Measurements from ENCODE around the gene EGFR. TPM values are rescaled to one million over a fixed set of nuclear protein-coding genes. Genes with fewer than 3 reads are reported as not detected.

The EGFR gene
- total RNA-seq, 6 experiments from 2014 or later, result 59.3 to 127 (median 93.7) TPM

DNA sequence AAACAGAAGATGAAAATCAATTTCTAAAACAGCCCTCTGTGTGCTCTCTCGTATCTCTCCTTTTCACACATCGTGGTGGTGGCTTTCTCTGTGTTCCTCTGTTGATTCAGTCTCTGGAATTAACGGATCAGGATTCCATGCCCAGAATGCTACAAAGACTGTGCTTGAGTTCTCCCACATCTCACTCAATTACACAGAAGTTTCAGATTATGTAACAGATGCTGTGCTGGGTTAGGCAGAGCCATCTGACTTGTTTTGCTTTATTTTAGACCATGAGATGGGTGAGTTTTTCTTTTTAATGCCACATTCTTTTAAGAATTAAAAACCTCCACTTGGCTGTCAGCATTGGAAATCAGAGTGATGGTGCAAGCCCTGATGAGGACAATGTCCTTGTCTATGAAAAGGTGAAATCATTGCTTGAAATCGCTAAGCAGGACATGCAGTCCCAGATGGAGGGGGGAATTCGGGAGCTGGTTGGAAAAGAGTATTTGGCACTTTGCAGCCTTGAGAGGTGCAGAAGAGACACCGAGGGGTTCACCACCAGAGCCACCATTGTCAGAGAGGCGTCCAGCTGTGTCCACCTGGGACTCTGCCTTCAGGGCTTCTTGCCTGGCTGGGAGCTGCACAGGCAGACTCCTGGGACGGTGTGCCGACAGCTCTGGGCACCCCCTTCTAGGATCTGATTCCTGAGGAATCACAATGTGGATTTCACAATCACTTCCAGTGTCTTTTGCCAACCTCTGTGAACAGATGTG lies 80.4 kb downstream of the EGFR start:
- H3K4me1 ChIP-seq, result peaks cover 0 to 22% (median 2%) of the 10 kb centered on the region in 4 donors
- no peak overlapping the region for H3K4me3 ChIP-seq
- H3K9me3 ChIP-seq, result no peaks in the 10 kb centered on the region
- H3K27ac ChIP-seq, result peak overlapping the region in 2 of 3 donors; percentile 10 to 33
- WGBS (ENCODE audit: insufficient coverage, low coverage, low lambda C conversion rate, missing lambda C conversion rate), result 40% methylated on average over 7 of the region's 9 CpGs
- H3K36me3 ChIP-seq, result no peaks in the 10 kb centered on the region
- peak; percentile 29 to 64 (median 38) for ATAC-seq
- intact Hi-C loops (cut with DNase I), result no loop called here
- DNase-seq, result no peak
- TF ChIP-seq POLR2A (IDR thresholded peaks at IDR 0.05), result no peak
- TF ChIP-seq, protein P1, sequence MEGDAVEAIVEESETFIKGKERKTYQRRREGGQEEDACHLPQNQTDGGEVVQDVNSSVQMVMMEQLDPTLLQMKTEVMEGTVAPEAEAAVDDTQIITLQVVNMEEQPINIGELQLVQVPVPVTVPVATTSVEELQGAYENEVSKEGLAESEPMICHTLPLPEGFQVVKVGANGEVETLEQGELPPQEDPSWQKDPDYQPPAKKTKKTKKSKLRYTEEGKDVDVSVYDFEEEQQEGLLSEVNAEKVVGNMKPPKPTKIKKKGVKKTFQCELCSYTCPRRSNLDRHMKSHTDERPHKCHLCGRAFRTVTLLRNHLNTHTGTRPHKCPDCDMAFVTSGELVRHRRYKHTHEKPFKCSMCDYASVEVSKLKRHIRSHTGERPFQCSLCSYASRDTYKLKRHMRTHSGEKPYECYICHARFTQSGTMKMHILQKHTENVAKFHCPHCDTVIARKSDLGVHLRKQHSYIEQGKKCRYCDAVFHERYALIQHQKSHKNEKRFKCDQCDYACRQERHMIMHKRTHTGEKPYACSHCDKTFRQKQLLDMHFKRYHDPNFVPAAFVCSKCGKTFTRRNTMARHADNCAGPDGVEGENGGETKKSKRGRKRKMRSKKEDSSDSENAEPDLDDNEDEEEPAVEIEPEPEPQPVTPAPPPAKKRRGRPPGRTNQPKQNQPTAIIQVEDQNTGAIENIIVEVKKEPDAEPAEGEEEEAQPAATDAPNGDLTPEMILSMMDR (IDR thresholded peaks at IDR 0.05), result no peak
- H3K27me3 ChIP-seq, result no peaks in the 10 kb centered on the region

DNA sequence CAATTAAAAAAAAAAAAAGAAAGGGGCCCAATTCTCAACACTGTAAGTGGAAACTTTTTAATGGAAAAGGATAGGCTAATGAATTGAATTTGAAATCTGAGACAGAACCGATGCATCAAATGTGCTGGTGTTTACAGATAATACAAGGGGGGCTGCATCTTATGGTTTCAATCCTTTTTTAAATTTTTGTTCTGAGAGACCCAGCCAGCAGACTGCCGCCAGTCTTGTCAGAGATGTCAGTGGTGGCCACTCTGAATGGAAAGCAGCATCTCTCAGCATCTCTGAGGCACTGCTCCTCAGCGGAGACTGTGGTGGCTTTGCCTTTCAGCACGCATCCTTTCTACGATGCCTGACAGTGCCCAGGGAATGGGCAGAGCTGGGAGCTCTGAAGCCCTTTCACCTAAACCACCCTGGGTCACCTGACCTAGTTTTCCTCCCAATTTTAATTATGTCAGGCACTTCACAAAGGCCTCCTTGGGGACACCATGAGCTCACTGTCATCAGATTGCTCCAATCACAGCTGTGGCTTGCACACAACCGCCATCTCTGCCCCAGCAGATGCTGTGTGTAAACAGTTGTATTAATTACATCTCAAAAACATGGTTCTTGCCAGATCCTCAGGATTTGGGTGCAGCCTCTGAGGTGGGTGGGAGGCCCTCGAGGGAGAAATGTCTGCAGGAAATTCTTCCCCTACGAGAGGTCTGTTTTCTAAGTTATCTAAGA lies 81.2 kb downstream of the EGFR start:
- DNase-seq, result no peak
- Histone ChIP-seq H3K4me3 (no peak overlapping the region), H3K9me3 (no peaks in the 10 kb centered on the region), H3K27ac (peak overlapping the region in 1 of 3 donors; percentile 10), H3K27me3 (no peaks in the 10 kb centered on the region), H3K36me3 (no peaks in the 10 kb centered on the region), H3K4me1 (peaks cover 0 to 22% (median 2%) of the 10 kb centered on the region in 4 donors)
- ATAC-seq, result no peak
- WGBS (ENCODE audit: insufficient coverage, low coverage, low lambda C conversion rate, missing lambda C conversion rate), result 83% methylated on average over 4 of the region's 8 CpGs
- intact Hi-C loops (cut with DNase I), result no loop called here
- TF ChIP-seq, protein P1 (IDR thresholded peaks at IDR 0.05), result no peak
- no peak for TF ChIP-seq POLR2A (IDR thresholded peaks at IDR 0.05)

DNA sequence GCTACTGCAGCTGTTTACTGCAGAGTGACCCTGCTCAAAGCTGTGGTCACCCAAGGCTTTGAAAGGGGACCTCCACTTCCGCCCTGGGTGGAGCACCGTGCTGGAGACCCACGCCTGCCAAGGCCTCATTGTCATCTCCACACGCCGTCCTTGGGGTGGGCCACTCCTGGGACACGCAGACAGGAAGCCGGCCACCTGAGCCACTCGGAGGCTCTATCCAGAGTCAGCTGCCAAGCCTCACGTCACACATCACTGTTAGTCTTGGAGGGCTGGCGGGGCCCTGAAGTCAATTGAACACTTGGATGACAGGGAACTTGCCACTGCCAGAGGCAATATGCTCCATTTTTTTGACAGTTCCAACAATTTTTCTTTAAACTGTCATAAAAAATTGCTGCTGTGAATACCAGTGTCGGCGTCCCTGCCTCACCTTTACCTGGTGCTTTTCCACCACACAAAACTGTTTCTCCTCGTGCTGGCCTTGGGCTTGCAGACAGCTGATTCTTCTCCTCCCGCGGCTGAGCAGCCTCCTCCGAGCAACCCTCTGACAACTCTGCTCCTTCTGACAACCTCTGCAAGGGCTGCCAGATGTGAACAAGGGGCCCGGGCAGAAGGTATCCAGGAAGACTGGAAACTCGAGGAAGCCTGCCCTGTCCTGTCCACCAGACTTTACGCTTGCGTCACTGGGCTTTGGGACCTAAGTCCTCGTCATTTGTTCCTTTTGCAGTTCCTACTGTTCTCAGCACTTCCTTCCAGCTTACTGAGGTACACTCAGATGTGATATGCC lies 81.9 kb downstream of the EGFR start:
- DNase-seq, result no peak
- 72% methylated on average over 9 of the region's 21 CpGs for WGBS (ENCODE audit: insufficient coverage, low coverage, low lambda C conversion rate, missing lambda C conversion rate)

DNA sequence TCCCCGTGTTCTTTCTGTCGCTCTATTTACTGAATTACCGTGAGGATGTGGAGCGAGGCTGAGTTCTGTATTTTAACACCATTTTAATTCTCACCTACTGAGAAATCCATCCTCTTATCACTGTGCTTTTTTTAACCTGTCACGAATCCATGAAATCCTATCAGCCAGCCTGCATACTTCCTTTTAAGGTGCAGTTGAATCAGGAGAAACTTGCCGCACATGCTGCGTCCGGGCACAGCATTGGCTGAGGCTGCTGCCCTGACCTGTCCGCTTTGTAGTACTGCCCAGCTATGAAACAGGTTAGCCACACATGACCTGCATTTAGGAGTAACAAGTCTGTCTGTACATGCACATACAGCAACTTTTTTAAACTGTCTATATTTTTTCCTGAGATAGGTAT lies 82.5 kb downstream of the EGFR start:
- intact Hi-C loops (cut with DNase I), result no loop called here
- TF ChIP-seq POLR2A (IDR thresholded peaks at IDR 0.05), result no peak
- TF ChIP-seq, protein P1 (IDR thresholded peaks at IDR 0.05), result no peak
- Histone ChIP-seq H3K4me1 (peaks cover 0 to 19% (median 2%) of the 10 kb centered on the region in 4 donors), H3K27ac (no peak overlapping the region), H3K4me3 (no peak overlapping the region), H3K9me3 (no peaks in the 10 kb centered on the region), H3K36me3 (no peaks in the 10 kb centered on the region), H3K27me3 (no peaks in the 10 kb centered on the region)
- 83% methylated on average over 9 of the region's 9 CpGs for WGBS (ENCODE audit: insufficient coverage, low coverage, low lambda C conversion rate, missing lambda C conversion rate)
- ATAC-seq (no peak), DNase-seq (no peak)

More for the DNA sequence above, 81.9 kb downstream of the EGFR start:
- Histone ChIP-seq H3K27me3 (no peaks in the 10 kb centered on the region), H3K27ac (no peak overlapping the region), H3K4me1 (peaks cover 0 to 22% (median 2%) of the 10 kb centered on the region in 4 donors), H3K9me3 (no peaks in the 10 kb centered on the region), H3K36me3 (no peaks in the 10 kb centered on the region), H3K4me3 (no peak overlapping the region)
- peak; percentile 8 to 30 (median 18) for ATAC-seq
- TF ChIP-seq, protein P1 (IDR thresholded peaks at IDR 0.05), result no peak
- no peak for TF ChIP-seq POLR2A (IDR thresholded peaks at IDR 0.05)
- intact Hi-C loops (cut with DNase I), result no loop called here

Measured in right lobe of liver (tissue), 6 donors.